PC-3 (cell line): ENCODE results near the gene ZBTB9.

ENCODE experiments used
- CTCF ChIP-seq: fragments of 300-600 bp; sonication (generic); conservative IDR thresholded peaks from 2 replicates; pipeline ENCODE4 v1.5.1; 2017; ENCODE audit warnings: antibody characterized with exemption, low read depth, mild to moderate bottlenecking, low read length
- EZH2 ChIP-seq: fragments of 300-600 bp; sonication (generic); IDR thresholded peaks from one replicate; pipeline ENCODE4 v1.6.1; 2017; ENCODE audit warnings: antibody characterized with exemption, mild to moderate bottlenecking, low read length; ENCODE audit not compliant: unreplicated experiment
- EZH2phosphoT487 ChIP-seq: fragments of 300-600 bp; sonication (generic); IDR thresholded peaks from 2 replicates; pipeline ENCODE4 v1.6.1; 2018; ENCODE audit warnings: mild to moderate bottlenecking, antibody characterized with exemption, low read length, borderline replicate concordance

DNA sequence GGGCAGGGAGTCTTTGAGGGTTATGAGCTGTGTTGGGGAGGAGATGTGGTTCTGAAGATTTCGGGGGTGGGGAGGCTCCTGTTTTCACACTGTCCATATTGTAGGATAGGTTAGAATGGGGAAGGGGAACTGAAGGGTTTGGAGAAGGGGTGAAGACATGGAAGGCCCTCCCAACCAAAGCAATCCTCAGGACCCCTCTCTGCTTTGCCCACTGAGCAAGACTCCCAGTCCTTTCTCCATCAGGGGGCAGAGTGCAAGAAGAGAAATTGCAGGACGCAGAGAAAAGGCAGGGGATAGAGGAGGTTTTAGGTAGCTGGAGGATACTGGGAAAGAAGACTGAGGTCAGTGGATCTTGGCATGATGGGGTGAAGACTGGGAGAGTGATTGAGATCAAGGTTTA is 30.6 kb upstream of the ZBTB9 start:
- TF ChIP-seq CTCF (no peak), EZH2 (no peak), EZH2phosphoT487 (no peak)
